DMS53 treated with DMSO at 0.1 percent for 48 hours (cell line): ENCODE measurements around the gene PLP2.

ENCODE experiments used
- DNase-seq: peaks from one replicate; lab custom pipeline; 2025; ENCODE audit not compliant: unreplicated experiment; lab: John Stamatoyannopoulos, UW

PLP2 gene

GRCh38 chrX:49208399-49208798 lies 36.7 kb downstream of the PLP2 start:
- no peak for DNase-seq

- no peak for DNase-seq
Measured at GRCh38 chrX:49209434-49210251, 37.9 kb downstream of the PLP2 start.

- DNase-seq = no peak
Measured at GRCh38 chrX:49210406-49210805, 38.7 kb downstream of the PLP2 start.

DNA sequence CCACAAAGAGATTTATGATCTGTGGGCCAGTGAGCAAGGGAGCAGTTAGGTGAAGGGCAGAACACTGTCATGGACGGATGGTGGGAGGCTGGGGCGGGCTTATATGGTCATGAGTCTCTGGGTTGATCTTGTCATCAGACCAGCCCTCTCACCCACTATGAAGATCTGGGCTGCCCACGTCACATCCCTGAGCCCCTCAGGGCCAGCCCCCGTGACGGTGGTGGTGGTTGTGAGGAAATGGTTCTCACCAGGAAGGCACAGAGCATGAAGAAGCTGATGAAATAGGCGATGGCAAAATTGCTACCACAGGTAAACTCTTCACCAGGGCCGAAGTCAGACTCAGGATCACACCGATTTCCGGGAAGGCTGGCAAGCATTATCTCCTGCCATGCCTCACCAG lies 39.4 kb downstream of the PLP2 start:
- DNase-seq = no peak

DNA sequence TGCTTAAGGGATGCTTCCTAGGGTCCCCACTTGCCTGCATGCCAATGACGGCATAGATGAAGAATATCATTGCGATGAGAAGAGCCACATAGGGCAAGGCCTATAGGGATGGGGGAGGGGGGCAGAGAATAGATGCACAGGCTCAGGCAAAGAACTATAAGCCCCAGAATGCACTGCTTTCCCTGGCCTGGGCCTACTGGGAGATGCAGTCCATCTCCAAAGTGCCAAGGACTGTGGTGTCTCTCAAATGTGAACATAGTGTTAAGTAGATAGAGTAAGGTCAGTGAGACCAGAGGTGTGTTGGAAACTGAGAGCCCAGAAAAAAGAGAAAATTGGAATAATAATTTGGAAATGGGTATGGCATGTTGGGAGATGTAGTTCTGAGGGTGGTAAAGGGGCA lies 40.5 kb downstream of the PLP2 start:
- DNase-seq = no peak

DNA sequence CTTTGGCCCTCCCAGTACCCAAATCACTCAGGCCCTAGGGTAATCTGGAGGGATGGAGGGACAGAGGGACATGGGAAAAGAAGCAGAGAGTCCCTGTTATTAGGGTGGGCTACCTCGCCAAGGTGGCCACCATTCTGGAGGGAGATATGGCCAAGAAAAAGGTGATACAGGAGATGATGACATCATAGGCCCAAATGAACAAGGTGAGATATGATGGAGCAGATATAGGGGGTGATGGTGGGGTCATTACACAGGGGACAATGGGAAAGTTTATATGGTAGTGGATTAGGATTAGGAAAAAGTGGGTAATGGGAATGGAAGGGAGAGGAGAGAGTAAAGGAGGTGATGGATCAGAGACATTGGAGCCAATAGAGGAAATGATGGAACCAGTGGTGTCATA lies 41.2 kb downstream of the PLP2 start:
- DNase-seq = no peak

GRCh38 chrX:49214416-49214815 lies 42.7 kb downstream of the PLP2 start:
- DNase-seq = no peak

GRCh38 chrX:49214996-49215526 lies 43.4 kb downstream of the PLP2 start:
- DNase-seq = no peak

GRCh38 chrX:49220100-49220499 lies 48.4 kb downstream of the PLP2 start:
- no peak for DNase-seq

GRCh38 chrX:49221868-49222267 lies 50.2 kb downstream of the PLP2 start:
- no peak for DNase-seq
